H1 (cell line): ENCODE results near the gene PCF11. TPM values are rescaled to one million over a fixed set of nuclear protein-coding genes. Genes with fewer than 3 reads are reported as not detected.

ENCODE experiments used
- HDAC2 ChIP-seq, 2 experiments: fragments of 300-600 bp in 1 of 2; sonication (generic) in 1 of 2; IDR thresholded peaks; 2 replicates each; pipeline ENCODE4 v1.6.1; 2011 to 2012; ENCODE audit warnings: low read depth in 2 of 2, low read length in 2 of 2, mild to moderate bottlenecking in 2 of 2, moderate library complexity in 2 of 2, borderline replicate concordance in 1 of 2, inconsistent platforms in 1 of 2
- KDM5A ChIP-seq: fragments of 200-600 bp; IDR thresholded peaks from 2 replicates; pipeline ENCODE4 v1.7.1; 2012; ENCODE audit warnings: mild to moderate bottlenecking, low read length, inconsistent platforms, mixed read lengths
- RAD21 ChIP-seq, 2 experiments: IDR thresholded peaks in 1 of 2; conservative IDR thresholded peaks in 1 of 2; 2 replicates each; pipeline ENCODE4 v1.6.1; 2011; ENCODE audit warnings: low read depth in 2 of 2, low read length in 2 of 2, improper control_type of control experiment in 1 of 2, inconsistent platforms in 1 of 2, mild to moderate bottlenecking in 1 of 2, moderate library complexity in 1 of 2
- TEAD4 ChIP-seq: IDR thresholded peaks from 2 replicates; pipeline ENCODE4 v1.6.1; 2012; ENCODE audit warnings: low read depth, low read length, inconsistent platforms, mixed read lengths
- polyA plus RNA-seq, 7 experiments: library from polyadenylated mRNA; depleted of rRNA in 3 of 7; stranded (reverse) in 5 of 7; unstranded in 2 of 7; fragments of >200 nt in 5 of 7; fragments of 200-250 nt in 2 of 7; gene quantifications; 1 replicate in 5 of 7; 2 replicates in 1 of 7; 4 replicates in 1 of 7; pipeline versions ENCODE4 v1.2.1 to v1.2.3, GENCODE V29; 2011 to 2013; ENCODE audit warnings: missing spikeins in 2 of 7, mixed read lengths in 2 of 7
- total RNA-seq: library from RNA; stranded (reverse); fragmentation: NEBNext Ultra II Directional; extraction: Animal tissue kit (Norgen Biotek cat#: 25700); gene quantifications from 2 replicates; pipeline ENCODE4 v1.2.1, GENCODE V29; 2021
- TF ChIP-seq, protein P1 (sequence below): fragments of 300-600 bp; sonication (generic); IDR thresholded peaks from 2 replicates; pipeline ENCODE4 v1.7.1; 2012; ENCODE audit warnings: low read length, moderate library complexity, mild to moderate bottlenecking, inconsistent platforms; ENCODE audit not compliant: insufficient replicate concordance
- TF ChIP-seq, protein P2 (sequence below): IDR thresholded peaks from 2 replicates; pipeline ENCODE4 v1.6.1; 2012; ENCODE audit warnings: low read length, inconsistent platforms

The PCF11 gene
- total and polyA plus RNA-seq, 2 of the 8 experiments (the other 6 are each of a cell fraction or from before 2014, with no cell fraction given): 25.1 to 47.7 TPM

DNA sequence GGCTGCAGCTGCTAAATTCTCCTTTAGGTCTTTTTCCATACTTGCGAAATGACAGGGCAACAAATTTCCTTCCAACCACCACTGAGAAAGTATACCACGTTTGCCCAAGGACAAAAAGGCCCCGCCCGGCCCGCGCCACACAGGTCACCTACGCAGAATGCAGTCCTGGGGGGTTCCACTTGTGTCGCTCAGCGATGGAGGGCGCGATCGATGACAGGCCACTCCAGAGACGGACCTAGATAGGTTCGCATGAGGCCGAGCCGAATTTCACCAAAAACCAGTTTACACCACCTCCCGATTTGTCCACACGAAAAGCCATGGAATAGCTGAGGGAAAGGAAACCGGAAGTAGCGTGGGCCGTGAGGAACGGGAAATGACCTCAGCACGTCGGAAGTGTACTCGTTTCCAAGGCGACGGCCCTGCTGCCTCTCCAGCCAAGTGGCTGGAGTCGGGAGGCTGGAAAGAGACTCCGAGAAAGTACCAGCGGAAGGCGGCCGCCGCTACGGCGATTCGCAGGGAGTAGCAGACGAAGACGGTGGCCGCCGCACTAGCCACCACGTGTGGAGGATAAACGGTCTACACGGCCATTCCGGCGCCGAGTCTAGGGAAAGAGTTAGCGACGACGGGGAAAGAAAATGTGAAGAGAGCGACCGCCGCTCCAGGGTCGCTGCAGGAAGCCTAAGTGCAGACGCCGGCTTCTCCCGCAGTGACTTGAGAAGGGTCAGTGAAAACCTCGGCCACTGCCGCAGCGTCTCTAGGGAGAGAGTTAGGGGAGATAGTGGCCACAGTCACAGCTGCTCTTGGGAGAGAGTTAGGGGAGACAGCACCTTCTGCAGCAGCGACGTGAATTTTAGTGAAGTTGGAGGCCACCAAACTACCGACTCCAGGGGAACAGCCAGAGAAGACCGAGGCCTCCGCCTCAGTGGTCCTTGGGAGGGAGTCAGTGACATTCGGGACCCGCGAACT, 36.7 kb downstream of the PCF11 start, which contains the start of gene ANKRD42 (continued):
- TF ChIP-seq, protein P1, sequence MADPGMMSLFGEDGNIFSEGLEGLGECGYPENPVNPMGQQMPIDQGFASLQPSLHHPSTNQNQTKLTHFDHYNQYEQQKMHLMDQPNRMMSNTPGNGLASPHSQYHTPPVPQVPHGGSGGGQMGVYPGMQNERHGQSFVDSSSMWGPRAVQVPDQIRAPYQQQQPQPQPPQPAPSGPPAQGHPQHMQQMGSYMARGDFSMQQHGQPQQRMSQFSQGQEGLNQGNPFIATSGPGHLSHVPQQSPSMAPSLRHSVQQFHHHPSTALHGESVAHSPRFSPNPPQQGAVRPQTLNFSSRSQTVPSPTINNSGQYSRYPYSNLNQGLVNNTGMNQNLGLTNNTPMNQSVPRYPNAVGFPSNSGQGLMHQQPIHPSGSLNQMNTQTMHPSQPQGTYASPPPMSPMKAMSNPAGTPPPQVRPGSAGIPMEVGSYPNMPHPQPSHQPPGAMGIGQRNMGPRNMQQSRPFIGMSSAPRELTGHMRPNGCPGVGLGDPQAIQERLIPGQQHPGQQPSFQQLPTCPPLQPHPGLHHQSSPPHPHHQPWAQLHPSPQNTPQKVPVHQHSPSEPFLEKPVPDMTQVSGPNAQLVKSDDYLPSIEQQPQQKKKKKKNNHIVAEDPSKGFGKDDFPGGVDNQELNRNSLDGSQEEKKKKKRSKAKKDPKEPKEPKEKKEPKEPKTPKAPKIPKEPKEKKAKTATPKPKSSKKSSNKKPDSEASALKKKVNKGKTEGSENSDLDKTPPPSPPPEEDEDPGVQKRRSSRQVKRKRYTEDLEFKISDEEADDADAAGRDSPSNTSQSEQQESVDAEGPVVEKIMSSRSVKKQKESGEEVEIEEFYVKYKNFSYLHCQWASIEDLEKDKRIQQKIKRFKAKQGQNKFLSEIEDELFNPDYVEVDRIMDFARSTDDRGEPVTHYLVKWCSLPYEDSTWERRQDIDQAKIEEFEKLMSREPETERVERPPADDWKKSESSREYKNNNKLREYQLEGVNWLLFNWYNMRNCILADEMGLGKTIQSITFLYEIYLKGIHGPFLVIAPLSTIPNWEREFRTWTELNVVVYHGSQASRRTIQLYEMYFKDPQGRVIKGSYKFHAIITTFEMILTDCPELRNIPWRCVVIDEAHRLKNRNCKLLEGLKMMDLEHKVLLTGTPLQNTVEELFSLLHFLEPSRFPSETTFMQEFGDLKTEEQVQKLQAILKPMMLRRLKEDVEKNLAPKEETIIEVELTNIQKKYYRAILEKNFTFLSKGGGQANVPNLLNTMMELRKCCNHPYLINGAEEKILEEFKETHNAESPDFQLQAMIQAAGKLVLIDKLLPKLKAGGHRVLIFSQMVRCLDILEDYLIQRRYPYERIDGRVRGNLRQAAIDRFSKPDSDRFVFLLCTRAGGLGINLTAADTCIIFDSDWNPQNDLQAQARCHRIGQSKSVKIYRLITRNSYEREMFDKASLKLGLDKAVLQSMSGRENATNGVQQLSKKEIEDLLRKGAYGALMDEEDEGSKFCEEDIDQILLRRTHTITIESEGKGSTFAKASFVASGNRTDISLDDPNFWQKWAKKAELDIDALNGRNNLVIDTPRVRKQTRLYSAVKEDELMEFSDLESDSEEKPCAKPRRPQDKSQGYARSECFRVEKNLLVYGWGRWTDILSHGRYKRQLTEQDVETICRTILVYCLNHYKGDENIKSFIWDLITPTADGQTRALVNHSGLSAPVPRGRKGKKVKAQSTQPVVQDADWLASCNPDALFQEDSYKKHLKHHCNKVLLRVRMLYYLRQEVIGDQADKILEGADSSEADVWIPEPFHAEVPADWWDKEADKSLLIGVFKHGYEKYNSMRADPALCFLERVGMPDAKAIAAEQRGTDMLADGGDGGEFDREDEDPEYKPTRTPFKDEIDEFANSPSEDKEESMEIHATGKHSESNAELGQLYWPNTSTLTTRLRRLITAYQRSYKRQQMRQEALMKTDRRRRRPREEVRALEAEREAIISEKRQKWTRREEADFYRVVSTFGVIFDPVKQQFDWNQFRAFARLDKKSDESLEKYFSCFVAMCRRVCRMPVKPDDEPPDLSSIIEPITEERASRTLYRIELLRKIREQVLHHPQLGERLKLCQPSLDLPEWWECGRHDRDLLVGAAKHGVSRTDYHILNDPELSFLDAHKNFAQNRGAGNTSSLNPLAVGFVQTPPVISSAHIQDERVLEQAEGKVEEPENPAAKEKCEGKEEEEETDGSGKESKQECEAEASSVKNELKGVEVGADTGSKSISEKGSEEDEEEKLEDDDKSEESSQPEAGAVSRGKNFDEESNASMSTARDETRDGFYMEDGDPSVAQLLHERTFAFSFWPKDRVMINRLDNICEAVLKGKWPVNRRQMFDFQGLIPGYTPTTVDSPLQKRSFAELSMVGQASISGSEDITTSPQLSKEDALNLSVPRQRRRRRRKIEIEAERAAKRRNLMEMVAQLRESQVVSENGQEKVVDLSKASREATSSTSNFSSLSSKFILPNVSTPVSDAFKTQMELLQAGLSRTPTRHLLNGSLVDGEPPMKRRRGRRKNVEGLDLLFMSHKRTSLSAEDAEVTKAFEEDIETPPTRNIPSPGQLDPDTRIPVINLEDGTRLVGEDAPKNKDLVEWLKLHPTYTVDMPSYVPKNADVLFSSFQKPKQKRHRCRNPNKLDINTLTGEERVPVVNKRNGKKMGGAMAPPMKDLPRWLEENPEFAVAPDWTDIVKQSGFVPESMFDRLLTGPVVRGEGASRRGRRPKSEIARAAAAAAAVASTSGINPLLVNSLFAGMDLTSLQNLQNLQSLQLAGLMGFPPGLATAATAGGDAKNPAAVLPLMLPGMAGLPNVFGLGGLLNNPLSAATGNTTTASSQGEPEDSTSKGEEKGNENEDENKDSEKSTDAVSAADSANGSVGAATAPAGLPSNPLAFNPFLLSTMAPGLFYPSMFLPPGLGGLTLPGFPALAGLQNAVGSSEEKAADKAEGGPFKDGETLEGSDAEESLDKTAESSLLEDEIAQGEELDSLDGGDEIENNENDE: no peak
- no peak for TF ChIP-seq RAD21 (IDR thresholded peaks at IDR 0.05 in 1 of 2, conservative IDR thresholded peaks at IDR 0.05 in 1 of 2; ENCODE audit: low read depth in 2 of 2, low read length in 2 of 2)
- TF ChIP-seq TEAD4: 0 out of 2 replicates have a peak, but pooled peaks have one; percentile 7
- TF ChIP-seq HDAC2 (IDR thresholded peaks at IDR 0.05; ENCODE audit: borderline replicate concordance in 1 of 2, low read depth in 2 of 2, low read length in 2 of 2): peak in 1 of 2 experiments; percentile 98; a peak in 2 of 4 replicates
- TF ChIP-seq, protein P2, sequence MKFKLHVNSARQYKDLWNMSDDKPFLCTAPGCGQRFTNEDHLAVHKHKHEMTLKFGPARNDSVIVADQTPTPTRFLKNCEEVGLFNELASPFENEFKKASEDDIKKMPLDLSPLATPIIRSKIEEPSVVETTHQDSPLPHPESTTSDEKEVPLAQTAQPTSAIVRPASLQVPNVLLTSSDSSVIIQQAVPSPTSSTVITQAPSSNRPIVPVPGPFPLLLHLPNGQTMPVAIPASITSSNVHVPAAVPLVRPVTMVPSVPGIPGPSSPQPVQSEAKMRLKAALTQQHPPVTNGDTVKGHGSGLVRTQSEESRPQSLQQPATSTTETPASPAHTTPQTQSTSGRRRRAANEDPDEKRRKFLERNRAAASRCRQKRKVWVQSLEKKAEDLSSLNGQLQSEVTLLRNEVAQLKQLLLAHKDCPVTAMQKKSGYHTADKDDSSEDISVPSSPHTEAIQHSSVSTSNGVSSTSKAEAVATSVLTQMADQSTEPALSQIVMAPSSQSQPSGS: peak; percentile 54; the same call in 1 of the 2 replicates
- TF ChIP-seq KDM5A: 0 out of 2 replicates have a peak, but pooled peaks have one; percentile 47
